GM18907 (cell line): ENCODE results near the gene CDC34.

ENCODE experiments used
- ATAC-seq: cut with Tn5 transposase; IDR thresholded peaks from one replicate; pipeline ENCODE4 v1.9.1; 2021; ENCODE audit warnings: mild to moderate bottlenecking, moderate library complexity; ENCODE audit not compliant: unreplicated experiment

Gene CDC34

GRCh38 chr19:496986-497385 is 34.6 kb upstream of the CDC34 start:
- no peak for ATAC-seq

GRCh38 chr19:497491-497868 is 34.1 kb upstream of the CDC34 start:
- ATAC-seq = no peak

- no peak for ATAC-seq
Measured at GRCh38 chr19:497869-498510, 33.6 kb upstream of the CDC34 start.

GRCh38 chr19:498511-498891 is 33.1 kb upstream of the CDC34 start:
- no peak for ATAC-seq

GRCh38 chr19:498977-499623 is 32.5 kb upstream of the CDC34 start:
- ATAC-seq = no peak

- no peak for ATAC-seq
Measured at GRCh38 chr19:501646-502045, 29.9 kb upstream of the CDC34 start.

- ATAC-seq = no peak
Measured at GRCh38 chr19:504616-505015, 26.9 kb upstream of the CDC34 start.

- ATAC-seq = peak; percentile 74
Measured at GRCh38 chr19:506404-507285, 24.9 kb upstream of the CDC34 start.

- peak; percentile 56 for ATAC-seq
Measured at GRCh38 chr19:507286-508203, 24.0 kb upstream of the CDC34 start, which contains the start of gene TPGS1. Gene TPGS1, plus strand, starts transcription at chr19:507497. Its CDS starts 10 bp downstream, at chr19:507507.

- no peak for ATAC-seq
Measured at GRCh38 chr19:508204-509150, 23.1 kb upstream of the CDC34 start.

- peak; percentile 22 for ATAC-seq
Measured at GRCh38 chr19:510606-511100, 20.9 kb upstream of the CDC34 start.

- ATAC-seq = no peak
Measured at GRCh38 chr19:511101-511851, 20.3 kb upstream of the CDC34 start.

GRCh38 chr19:512547-513365 is 18.8 kb upstream of the CDC34 start:
- no peak for ATAC-seq

GRCh38 chr19:513368-514165 is 18.0 kb upstream of the CDC34 start:
- no peak for ATAC-seq

- no peak for ATAC-seq
Measured at GRCh38 chr19:514166-514663, 17.3 kb upstream of the CDC34 start.

GRCh38 chr19:517721-518597 is 13.6 kb upstream of the CDC34 start:
- no peak for ATAC-seq
